ENCODE measurements around the gene SLC30A3. TPM values are rescaled to one million over a fixed set of nuclear protein-coding genes. Genes with fewer than 3 reads are reported as not detected.

Gene SLC30A3
- 0.27 TPM for total RNA-seq

GRCh38 chr2:27262379-27263286 is at the start of gene SLC30A3:
Gene SLC30A3 (minus strand): TSS chr2:27263047. CDS start chr2:27262906, 141 bp downstream.

GRCh38 chr2:27308359-27308881 is 45.6 kb upstream of the SLC30A3 start, which contains the start of gene UCN:
Gene UCN (minus strand): TSS chr2:27308445. CDS start chr2:27307895, 550 bp downstream.

GRCh38 chr2:27281855-27282559 is 19.2 kb upstream of the SLC30A3 start, which contains the start of gene TRIM54:
Gene TRIM54 (plus strand): TSS chr2:27282429. CDS start chr2:27282732, 303 bp downstream.

GRCh38 chr2:27275211-27276150 is 12.6 kb upstream of the SLC30A3 start, which contains the start of gene DNAJC5G:
Gene DNAJC5G (plus strand): TSS chr2:27275433. CDS start chr2:27276729, 1,296 bp downstream.

GRCh38 chr2:27217173-27218121 is 45.4 kb downstream of the SLC30A3 start, which contains the start of gene CAD:
Gene CAD (plus strand): TSS chr2:27217369. CDS start chr2:27217552, 183 bp downstream.

GRCh38 chr2:27211943-27212625 is 50.8 kb downstream of the SLC30A3 start, which contains the start of the genes ATRAID and SLC5A6:
Gene ATRAID (plus strand): TSS chr2:27212041. CDS start chr2:27212369, 328 bp downstream.
Gene SLC5A6 (minus strand): TSS chr2:27212268. CDS start chr2:27207650, 4,618 bp downstream.

Other genes starting within 250 kb of the SLC30A3 start
- gene TMEM214, start 230.1 kb downstream of the SLC30A3 start, total RNA-seq: 61.0 TPM
- gene AGBL5, start 211.4 kb downstream of the SLC30A3 start, total RNA-seq: 19.0 TPM
- gene OST4, start 191.4 kb downstream of the SLC30A3 start, total RNA-seq: 272 TPM
- 72.2 TPM for gene EMILIN1, start 184.4 kb downstream of the SLC30A3 start, total RNA-seq
- gene KHK, start 176.3 kb downstream of the SLC30A3 start, total RNA-seq: 2.5 TPM
- gene CGREF1, start 143.9 kb downstream of the SLC30A3 start, total RNA-seq: 12.1 TPM
- 0.49 TPM for gene ABHD1, start 139.2 kb downstream of the SLC30A3 start, total RNA-seq
- gene PREB, start 128.4 kb downstream of the SLC30A3 start, total RNA-seq: 41.9 TPM
- not detected for gene PRR30, start 123.6 kb downstream of the SLC30A3 start, total RNA-seq
- gene TCF23, start 114.0 kb downstream of the SLC30A3 start, total RNA-seq: 0.11 TPM
- 102 TPM for gene ATRAID, start 51.0 kb downstream of the SLC30A3 start, total RNA-seq
- 40.4 TPM for gene SLC5A6, start 50.8 kb downstream of the SLC30A3 start, total RNA-seq
- 34.4 TPM for gene CAD, start 45.7 kb downstream of the SLC30A3 start, total RNA-seq
- gene DNAJC5G, start 12.4 kb upstream of the SLC30A3 start, total RNA-seq: not detected
- gene TRIM54, start 19.4 kb upstream of the SLC30A3 start, total RNA-seq: 4.7 TPM
- gene UCN, start 45.4 kb upstream of the SLC30A3 start, total RNA-seq: 4.7 TPM
- gene MPV17, start 60.0 kb upstream of the SLC30A3 start, total RNA-seq: 62.5 TPM
- 46.5 TPM for gene GTF3C2, start 93.7 kb upstream of the SLC30A3 start, total RNA-seq
- gene EIF2B4, start 107.3 kb upstream of the SLC30A3 start, total RNA-seq: 30.0 TPM
- gene SNX17, start 107.6 kb upstream of the SLC30A3 start, total RNA-seq: 72.6 TPM
- 11.6 TPM for gene ZNF513, start 117.7 kb upstream of the SLC30A3 start, total RNA-seq
- gene PPM1G, start 146.5 kb upstream of the SLC30A3 start, total RNA-seq: 54.4 TPM
- gene NRBP1, start 165.6 kb upstream of the SLC30A3 start, total RNA-seq: 108 TPM
- not detected for gene KRTCAP3, start 179.3 kb upstream of the SLC30A3 start, total RNA-seq
- gene IFT172, start 226.7 kb upstream of the SLC30A3 start, total RNA-seq: 57.2 TPM
- gene FNDC4, start 232.2 kb upstream of the SLC30A3 start, total RNA-seq: 13.7 TPM
- gene GCKR, start 233.8 kb upstream of the SLC30A3 start, total RNA-seq: not detected